H1 (cell line): Measurements from ENCODE around the gene ARPC2. TPM values are rescaled to one million over a fixed set of nuclear protein-coding genes. Genes with fewer than 3 reads are reported as not detected.

Experiments used
- CTCF ChIA-PET: fragments of 300-600 bp; sonication (Branson Sonifier 250); formaldehyde crosslinking; loops from one replicate; lab custom pipeline; 2021; ENCODE audit not compliant: partially characterized antibody; lab: Charles Lee
- POLR2A ChIA-PET: fragments of 300-600 bp; sonication (Branson Sonifier 250); formaldehyde crosslinking; loops from one replicate; lab custom pipeline; 2021; ENCODE audit warnings: inconsistent platforms; ENCODE audit not compliant: partially characterized antibody; lab: Charles Lee
- DNase-seq, 2 experiments: peaks; one replicate each; pipeline versions ENCODE4 v3.0.0 to v3.0.0-alpha.2; 2010 to 2022; ENCODE audit warnings: low spot score in 2 of 2, low read depth in 1 of 2, mixed read lengths in 1 of 2
- FAIRE-seq: peaks from 2 replicates; lab custom pipeline; 2011; peaks lifted over from hg19 to GRCh38; lab: Jason Lieb, UNC
- H2AFZ ChIP-seq: 2 replicates; pipeline ENCODE4 v1.8.1; 2012; ENCODE audit warnings: low read length, inconsistent platforms
- H2AK5ac ChIP-seq: 2 replicates; pipeline ENCODE4 v1.6.1; 2013; ENCODE audit warnings: low read depth, low read length
- H2BK120ac ChIP-seq: replicated peaks from 2 replicates; pipeline ENCODE3; 2013; ENCODE audit warnings: low read depth, low read length, inconsistent platforms
- H2BK12ac ChIP-seq: 2 replicates; pipeline ENCODE4 v1.6.1; 2013; ENCODE audit warnings: low read depth, low read length
- H2BK15ac ChIP-seq: 2 replicates; pipeline ENCODE4 v1.6.1; 2013; ENCODE audit warnings: low read length
- H2BK20ac ChIP-seq: 2 replicates; pipeline ENCODE4 v1.6.1; 2013; ENCODE audit warnings: low read length
- H2BK5ac ChIP-seq: 2 replicates; pipeline ENCODE4 v1.6.1; 2013; ENCODE audit warnings: low read depth, low read length
- H3K14ac ChIP-seq: 2 replicates; pipeline ENCODE4 v1.6.1; 2013; ENCODE audit warnings: inconsistent platforms; ENCODE audit not compliant: insufficient read length
- H3K18ac ChIP-seq: 2 replicates; pipeline ENCODE4 v1.6.1; 2013; ENCODE audit warnings: low read length; ENCODE audit errors: extremely low read depth
- H3K23ac ChIP-seq: 2 replicates; pipeline ENCODE4 v1.6.1; 2013; ENCODE audit warnings: inconsistent platforms; ENCODE audit not compliant: insufficient read length
- H3K23me2 ChIP-seq: 2 replicates; pipeline ENCODE4 v1.6.1; 2013; ENCODE audit warnings: low read depth, low read length
- H3K27ac ChIP-seq: 2 replicates; pipeline ENCODE4 v1.6.1; 2011; ENCODE audit warnings: low read depth, low read length, inconsistent platforms
- H3K27me3 ChIP-seq, 4 experiments: replicated peaks in 1 of 4; 1 replicate in 1 of 4; 2 replicates in 3 of 4; pipeline versions ENCODE4 v1.6.1 to v1.8.1; 2011 to 2013; ENCODE audit warnings: low read length in 3 of 4, mild to moderate bottlenecking in 3 of 4, inconsistent platforms in 2 of 4, mixed read lengths in 2 of 4, moderate library complexity in 1 of 4; ENCODE audit not compliant: control insufficient read depth in 3 of 4, insufficient read depth in 3 of 4; ENCODE audit errors: extremely low read depth in 1 of 4
- H3K36me3 ChIP-seq, 4 experiments: 2 replicates each; pipeline versions ENCODE4 v1.6.1 to v1.8.1; 2011 to 2013; ENCODE audit warnings: mild to moderate bottlenecking in 4 of 4, low read length in 3 of 4, moderate library complexity in 2 of 4, control low read depth in 1 of 4, inconsistent platforms in 1 of 4; ENCODE audit not compliant: insufficient read depth in 4 of 4, control insufficient read depth in 2 of 4
- H3K4ac ChIP-seq: replicated peaks from 2 replicates; pipeline ENCODE3; 2013; ENCODE audit warnings: low read length, low read depth, mixed read lengths, inconsistent platforms; ENCODE audit not compliant: insufficient read length
- H3K4me1 ChIP-seq, 4 experiments: replicated peaks in 1 of 4; 1 replicate in 1 of 4; 2 replicates in 3 of 4; pipeline versions ENCODE4 v1.6.1 to v1.8.1; 2011 to 2013; ENCODE audit warnings: low read length in 3 of 4, inconsistent platforms in 2 of 4, mixed read lengths in 1 of 4; ENCODE audit not compliant: insufficient read depth in 4 of 4, control insufficient read depth in 3 of 4
- H3K4me2 ChIP-seq, 2 experiments: 2 replicates each; pipeline versions ENCODE4 v1.6.1 to v1.8.1; 2011 to 2013; ENCODE audit warnings: low read depth in 2 of 2, low read length in 2 of 2, control low read depth in 1 of 2, inconsistent platforms in 1 of 2, mild to moderate bottlenecking in 1 of 2; ENCODE audit not compliant: insufficient read depth in 1 of 2
- H3K4me3 ChIP-seq, 4 experiments: fragments of 200-600, 300-600 bp in 1 of 4; sonication (generic), shearing (Covaris generic), sonication (Bioruptor Twin) in 1 of 4; 2 replicates each; pipeline versions ENCODE4 v1.5.1 to v1.8.1; 2011 to 2016; ENCODE audit warnings: low read length in 4 of 4, low read depth in 3 of 4, control low read depth in 2 of 4, inconsistent platforms in 2 of 4, mild to moderate bottlenecking in 2 of 4, mixed read lengths in 1 of 4, moderate library complexity in 1 of 4; ENCODE audit not compliant: insufficient read depth in 2 of 4; ENCODE audit errors: extremely low read depth in 1 of 4
- H3K56ac ChIP-seq: replicated peaks from 2 replicates; pipeline ENCODE3; 2013; ENCODE audit warnings: low read depth, mild to moderate bottlenecking, mixed read lengths, low read length, inconsistent platforms; ENCODE audit not compliant: insufficient read length
- H3K79me1 ChIP-seq: 2 replicates; pipeline ENCODE4 v1.6.1; 2013; ENCODE audit warnings: low read depth, low read length, control low read depth
- H3K79me2 ChIP-seq, 2 experiments: 2 replicates each; pipeline versions ENCODE4 v1.6.1 to v1.8.1; 2012 to 2013; ENCODE audit warnings: low read length in 2 of 2, mild to moderate bottlenecking in 2 of 2, inconsistent platforms in 1 of 2; ENCODE audit not compliant: insufficient read depth in 2 of 2, control insufficient read depth in 1 of 2
- H3K9ac ChIP-seq, 4 experiments: replicated peaks in 1 of 4; 1 replicate in 1 of 4; 2 replicates in 3 of 4; pipeline versions ENCODE4 v1.6.1 to v1.8.1; 2011 to 2013; ENCODE audit warnings: low read depth in 3 of 4, low read length in 3 of 4, control low read depth in 2 of 4, mild to moderate bottlenecking in 2 of 4, moderate library complexity in 2 of 4, inconsistent platforms in 1 of 4; ENCODE audit errors: extremely low read depth in 1 of 4
- H3K9me3 ChIP-seq, 2 experiments: 2 replicates each; pipeline versions ENCODE4 v1.6.1 to v1.8.1; 2012 to 2013; ENCODE audit warnings: mild to moderate bottlenecking in 2 of 2, moderate library complexity in 2 of 2, control low read depth in 1 of 2, inconsistent platforms in 1 of 2, low read depth in 1 of 2, low read length in 1 of 2, mixed read lengths in 1 of 2; ENCODE audit not compliant: insufficient read depth in 2 of 2
- H4K20me1 ChIP-seq, 2 experiments: replicated peaks in 1 of 2; 2 replicates each; pipeline versions ENCODE3 to v1.8.1; 2011 to 2013; ENCODE audit warnings: inconsistent platforms in 2 of 2, low read length in 2 of 2, mild to moderate bottlenecking in 1 of 2; ENCODE audit not compliant: insufficient read depth in 2 of 2, control insufficient read depth in 1 of 2
- H4K5ac ChIP-seq: 2 replicates; pipeline ENCODE4 v1.6.1; 2013; ENCODE audit warnings: low read length, low read depth, mixed read lengths, inconsistent platforms; ENCODE audit not compliant: insufficient read length
- H4K8ac ChIP-seq: 2 replicates; pipeline ENCODE4 v1.8.0; 2013; ENCODE audit warnings: mild to moderate bottlenecking, moderate library complexity, low read length, inconsistent platforms; ENCODE audit not compliant: insufficient read depth; ENCODE audit errors: extremely low read depth
- H4K91ac ChIP-seq: replicated peaks from 2 replicates; pipeline ENCODE3; 2013; ENCODE audit warnings: low read length, mixed read lengths, inconsistent platforms; ENCODE audit not compliant: insufficient read length
- MAFK ChIP-seq: IDR thresholded peaks from 2 replicates; pipeline ENCODE4 v1.6.1; 2012; ENCODE audit warnings: low read depth, mild to moderate bottlenecking, improper control_type of control experiment, low read length
- WGBS, 2 experiments: shearing (Covaris generic) in 1 of 2; methylation state at CpG; one replicate each; pipeline versions ENCODE4 v1.1.6 to v1.1.7; 2013 to 2015; ENCODE audit warnings: low lambda C conversion rate in 2 of 2, mixed read lengths in 2 of 2, inconsistent platforms in 1 of 2, low coverage in 1 of 2, missing lambda C conversion rate in 1 of 2; ENCODE audit not compliant: insufficient replicate concordance in 2 of 2, insufficient coverage in 1 of 2, insufficient read length in 1 of 2; ENCODE audit errors: extremely low coverage in 1 of 2, missing lambda C conversion rate in 1 of 2; 5-methylcytosine and 5-hydroxymethylcytosine counted together
- polyA plus RNA-seq, 7 experiments: library from polyadenylated mRNA; depleted of rRNA in 3 of 7; stranded (reverse) in 5 of 7; unstranded in 2 of 7; fragments of >200 nt in 5 of 7; fragments of 200-250 nt in 2 of 7; gene quantifications; 1 replicate in 5 of 7; 2 replicates in 1 of 7; 4 replicates in 1 of 7; pipeline versions ENCODE4 v1.2.1 to v1.2.3, GENCODE V29; 2011 to 2013; ENCODE audit warnings: missing spikeins in 2 of 7, mixed read lengths in 2 of 7
- total RNA-seq: library from RNA; stranded (reverse); fragmentation: NEBNext Ultra II Directional; extraction: Animal tissue kit (Norgen Biotek cat#: 25700); gene quantifications from 2 replicates; pipeline ENCODE4 v1.2.1, GENCODE V29; 2021

The ARPC2 gene
- total and polyA plus RNA-seq, 2 of the 8 experiments (the other 6 are each of a cell fraction or from before 2014, with no cell fraction given), result 174 to 195 TPM

GRCh38 chr2:218295029-218295428 lies 78.0 kb downstream of the ARPC2 start:
- H3K4me1 ChIP-seq, result peaks cover 0 to 9% (median 4%) of the 10 kb centered on the region in 4 experiments; a peak in 6 of 7 replicates
- no peaks in the 10 kb centered on the region for H3K79me1 ChIP-seq
- no peak overlapping the region for H3K9ac ChIP-seq
- no peak overlapping the region; a peak in 1 of 4 replicates for H3K4me2 ChIP-seq
- no peaks in the 10 kb centered on the region for H3K79me2 ChIP-seq
- H3K36me3 ChIP-seq, result no peaks in the 10 kb centered on the region
- CTCF ChIA-PET, result interaction anchor here (0.6 to 12.1 kb wide), 11 partner anchors 12 to 1632 kb away, joined by 3 to 192 read pairs (median 4); partner anchors contain the start of gene CATIP
- no peak overlapping the region for H3K14ac ChIP-seq
- no peak overlapping the region for H3K4ac ChIP-seq
- no peak overlapping the region for H2AK5ac ChIP-seq
- FAIRE-seq (no peak), DNase-seq (no peak)
- H3K23me2 ChIP-seq, result peaks cover 5% of the 10 kb centered on the region; the same call in 1 of the 2 replicates
- H2BK20ac ChIP-seq, result no peak overlapping the region
- no peaks in the 10 kb centered on the region for H4K20me1 ChIP-seq
- H4K91ac ChIP-seq, result no peak overlapping the region
- H4K8ac ChIP-seq, result no peak overlapping the region
- H3K27ac ChIP-seq, result no peak overlapping the region
- no peak overlapping the region for H2BK12ac ChIP-seq
- no peak overlapping the region for H3K23ac ChIP-seq
- H3K27me3 ChIP-seq, result no peaks in the 10 kb centered on the region
- no peak overlapping the region for H3K18ac ChIP-seq
- no peak overlapping the region for H3K4me3 ChIP-seq
- no peak overlapping the region for H4K5ac ChIP-seq
- no peak overlapping the region for H2AFZ ChIP-seq
- no peak overlapping the region for H2BK5ac ChIP-seq
- no peak overlapping the region for H3K56ac ChIP-seq
- H2BK15ac ChIP-seq, result no peak overlapping the region
- no peaks in the 10 kb centered on the region for H3K9me3 ChIP-seq
- 91% methylated on average over 7 of the region's 7 CpGs; no CpG with 5 or more reads in 1 of the 2 experiments for WGBS, 2 experiments
- POLR2A ChIA-PET, result interaction anchor here (0.8 to 2.0 kb wide), 4 partner anchors 63 to 99 kb away, joined by 3 to 4 read pairs (median 3); no protein-coding TSS in a partner anchor
- H2BK120ac ChIP-seq, result no peak overlapping the region
- no peak for TF ChIP-seq MAFK
